Activated effector memory CD4-positive, alpha-beta T cell treated with Interleukin-2 at 50 U/mL for 16 hours (primary cell): ENCODE data around the gene LEMD2.

Experiments used
- DNase-seq: peaks from one replicate; pipeline ENCODE4 v3.0.0-alpha.2; 2020

LEMD2 gene

DNA sequence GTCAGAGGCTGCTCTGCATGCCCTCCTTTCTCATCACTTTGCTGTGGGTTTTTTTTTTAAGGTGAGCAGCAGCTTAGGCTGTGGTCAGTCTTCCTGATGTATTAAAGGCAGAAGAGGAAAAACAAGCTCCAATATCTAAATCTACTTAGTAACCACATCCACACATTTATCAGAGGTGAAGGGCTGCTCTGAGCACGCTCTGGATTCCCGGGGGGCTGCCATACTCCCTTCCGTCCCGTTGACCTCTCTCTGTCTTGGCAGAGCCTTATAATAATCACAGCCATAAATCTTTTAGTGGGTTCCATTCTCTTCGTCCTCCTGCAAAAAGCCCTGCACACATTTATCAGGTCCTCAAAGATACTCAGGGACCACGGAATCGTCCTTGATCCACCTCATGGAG lies 2.7 kb upstream of the LEMD2 start:
- DNase-seq: no peak

GRCh38 chr6:33790910-33791309 lies 2.0 kb upstream of the LEMD2 start:
- DNase-seq: no peak

- no peak for DNase-seq
Observed at GRCh38 chr6:33790379-33790778, 1.4 kb upstream of the LEMD2 start.

DNA sequence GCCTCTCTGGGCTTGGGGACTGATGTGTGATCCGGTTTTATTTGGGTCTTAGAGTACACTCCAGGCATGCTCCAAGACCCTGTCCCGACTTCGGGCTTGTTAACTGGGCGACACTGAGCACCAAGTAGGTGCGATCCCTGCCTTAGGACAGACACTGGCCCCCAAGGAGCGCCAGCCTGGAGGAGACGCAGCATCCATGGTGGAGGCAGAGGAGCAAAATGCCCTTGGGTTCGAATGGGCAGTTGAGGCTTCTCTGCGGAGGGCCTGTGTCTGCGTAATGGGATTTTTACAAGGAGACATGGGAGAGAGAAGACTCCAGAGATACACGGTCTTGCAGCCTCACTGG lies 593 bp upstream of the LEMD2 start:
- no peak for DNase-seq

DNA sequence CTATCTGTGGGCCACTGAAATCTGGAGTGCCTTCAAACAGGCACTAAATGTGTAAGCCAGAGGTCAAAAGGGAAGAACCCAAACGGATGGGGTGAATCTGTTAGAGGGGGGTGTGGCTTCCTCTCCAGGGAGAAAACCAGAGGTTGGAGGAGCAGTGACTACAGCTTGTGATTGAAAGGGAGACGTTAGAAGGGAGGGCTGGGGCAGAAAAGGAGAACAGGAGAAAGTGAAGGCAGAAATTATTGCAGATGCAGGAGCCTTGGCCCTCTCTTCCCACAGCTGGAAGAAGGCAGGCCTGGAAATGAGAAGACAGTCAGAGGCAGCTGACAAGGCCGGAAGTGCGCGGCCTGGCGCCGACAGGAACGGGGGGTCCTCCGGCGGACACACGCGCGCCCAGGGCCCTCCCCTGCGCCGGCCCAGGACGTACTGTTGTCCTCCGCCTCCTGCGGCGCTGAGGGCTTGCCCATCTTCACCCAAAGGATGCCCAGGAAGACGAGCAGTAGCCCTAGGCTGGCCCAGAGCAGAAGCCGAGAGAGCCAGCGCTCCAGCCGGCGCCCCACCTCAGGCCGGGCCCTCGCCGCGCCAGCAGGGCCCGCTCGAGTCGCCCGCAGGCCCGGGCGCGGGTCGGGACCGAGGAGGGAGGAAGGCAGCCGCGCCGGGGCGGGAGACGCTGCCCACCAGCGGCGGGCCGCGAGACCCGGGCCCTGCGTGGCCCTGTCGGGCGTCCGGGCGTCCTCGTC lies 806 bp downstream of the LEMD2 start:
- DNase-seq: peak; percentile 49

DNA sequence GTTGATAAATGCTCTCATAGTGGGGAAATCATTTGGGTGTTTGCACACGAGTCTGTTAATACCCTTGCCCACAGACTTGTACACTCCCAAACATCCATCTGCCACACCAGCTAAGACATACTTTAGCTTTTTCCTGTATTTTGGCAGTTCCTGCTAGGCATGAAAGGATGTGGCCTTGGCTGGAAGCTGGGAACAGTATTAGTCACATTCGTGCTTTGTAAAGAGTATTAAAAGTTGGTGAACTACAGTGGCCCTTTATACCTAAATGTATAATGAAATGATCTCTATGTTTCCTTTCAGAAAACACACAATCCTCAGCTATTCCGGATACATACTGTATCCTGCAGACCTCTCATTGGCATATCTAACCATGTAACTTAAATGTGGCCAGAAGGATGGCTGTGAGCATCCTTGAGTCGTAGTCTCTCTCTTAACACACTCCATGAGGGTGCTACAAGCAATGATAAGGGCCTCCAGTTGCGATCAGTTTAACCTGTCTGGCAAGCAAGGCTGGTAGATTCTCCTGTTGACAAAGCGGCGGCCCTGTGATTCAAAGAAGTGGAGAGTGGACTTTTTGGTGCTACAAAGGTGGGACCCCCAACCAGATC lies 1.5 kb downstream of the LEMD2 start:
- DNase-seq: no peak

- no peak for DNase-seq
Observed at GRCh38 chr6:33786736-33787135, 2.2 kb downstream of the LEMD2 start.

DNA sequence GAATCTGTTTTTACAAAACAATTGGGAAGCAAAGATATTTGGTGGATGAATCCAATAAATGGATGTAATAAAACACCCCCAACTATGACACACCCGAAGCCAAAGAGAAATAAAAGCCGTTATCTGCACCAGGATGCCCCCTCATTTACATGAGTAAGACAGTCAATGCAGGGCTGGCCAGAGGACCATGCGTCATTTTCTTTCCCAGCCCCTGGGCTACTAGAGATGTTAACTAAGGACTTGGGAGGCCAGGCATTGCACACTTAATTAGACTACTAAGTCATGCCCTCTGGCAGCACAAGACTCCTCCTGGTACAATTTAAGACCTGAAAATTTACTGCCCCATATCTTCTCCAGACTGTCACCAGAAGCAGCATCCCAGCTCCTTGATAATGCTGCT lies 3.2 kb downstream of the LEMD2 start:
- DNase-seq: no peak

DNA sequence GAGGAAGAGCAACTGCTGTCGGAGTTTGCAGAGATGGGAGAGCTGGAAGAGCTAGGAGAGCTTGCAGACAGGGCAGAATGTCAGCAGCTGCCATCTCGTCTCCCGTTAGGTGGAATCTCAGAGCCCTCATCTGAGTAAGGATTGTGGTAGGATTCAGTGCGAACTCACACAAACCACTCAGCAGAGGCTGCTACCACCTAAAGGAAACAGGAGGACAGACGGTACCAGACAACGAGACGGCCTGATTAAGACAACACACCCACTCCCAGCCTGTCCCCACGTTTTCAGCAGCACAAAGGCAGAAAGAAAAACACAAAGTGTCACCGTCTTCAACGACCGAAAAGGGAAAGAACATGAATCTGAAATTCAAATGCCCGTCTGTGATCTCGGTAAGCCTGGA lies 4.1 kb downstream of the LEMD2 start:
- DNase-seq: no peak

- DNase-seq: no peak
Observed at GRCh38 chr6:33783781-33784520, 5.0 kb downstream of the LEMD2 start.

DNA sequence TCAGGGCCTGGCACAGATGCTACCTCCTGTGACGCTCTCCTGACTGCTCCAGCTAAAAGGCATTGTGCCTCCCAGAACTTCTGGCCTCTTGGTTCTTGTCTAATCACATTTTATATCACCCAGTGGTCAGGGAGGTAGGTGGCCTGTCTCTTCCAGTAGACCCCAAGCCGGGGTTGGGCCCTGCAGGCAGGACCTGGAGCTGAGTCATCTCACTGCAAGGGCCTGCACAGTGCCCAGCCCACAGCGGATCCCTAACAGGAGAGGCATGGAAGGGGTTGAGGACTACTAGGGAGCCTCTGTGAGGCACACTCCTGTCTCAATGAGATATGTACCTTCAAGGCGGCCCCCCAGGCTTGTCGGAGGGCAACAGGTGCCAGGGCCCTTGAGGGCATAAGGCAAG lies 6.4 kb downstream of the LEMD2 start:
- DNase-seq: no peak

GRCh38 chr6:33781131-33781975 lies 7.6 kb downstream of the LEMD2 start:
- no peak for DNase-seq

DNA sequence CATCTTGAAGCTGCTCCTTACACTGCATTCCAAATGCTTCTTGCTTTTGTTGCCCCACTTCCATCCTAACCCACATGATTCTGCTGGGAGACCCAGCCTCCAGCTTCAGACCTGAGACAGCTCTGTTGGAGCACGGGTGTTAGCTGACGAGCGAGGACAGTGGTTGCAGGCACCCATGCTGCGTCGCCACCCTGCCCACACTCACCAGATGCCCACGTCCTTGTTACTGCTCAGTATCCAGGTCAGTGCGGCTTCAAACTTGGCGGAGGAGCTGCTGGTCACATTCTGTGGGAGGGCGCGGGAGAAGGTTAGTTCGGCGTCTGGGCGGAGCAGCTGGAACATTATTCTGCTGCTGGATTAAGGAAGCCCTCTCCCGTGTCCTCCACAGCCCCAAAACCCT lies 9.0 kb downstream of the LEMD2 start:
- no peak for DNase-seq

DNA sequence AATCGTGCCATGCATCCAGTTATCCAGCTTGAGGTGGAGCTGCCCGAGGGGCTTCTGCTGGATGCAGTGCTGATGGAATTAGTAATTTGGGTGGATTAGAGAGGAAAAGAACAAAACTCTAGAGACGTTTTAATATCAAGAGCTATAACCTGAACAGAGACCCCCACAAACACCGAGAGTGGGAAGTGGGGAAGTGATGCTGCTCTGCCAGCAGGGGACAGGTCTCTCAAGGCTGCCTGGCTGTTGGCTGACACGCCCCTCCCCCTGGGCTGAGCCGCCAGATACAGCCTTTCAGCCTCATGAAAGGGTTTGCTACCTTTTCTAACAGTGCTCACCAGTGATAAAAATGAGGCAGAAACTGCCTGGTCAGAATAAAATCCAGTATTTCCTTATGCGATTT lies 9.6 kb downstream of the LEMD2 start:
- no peak for DNase-seq

DNA sequence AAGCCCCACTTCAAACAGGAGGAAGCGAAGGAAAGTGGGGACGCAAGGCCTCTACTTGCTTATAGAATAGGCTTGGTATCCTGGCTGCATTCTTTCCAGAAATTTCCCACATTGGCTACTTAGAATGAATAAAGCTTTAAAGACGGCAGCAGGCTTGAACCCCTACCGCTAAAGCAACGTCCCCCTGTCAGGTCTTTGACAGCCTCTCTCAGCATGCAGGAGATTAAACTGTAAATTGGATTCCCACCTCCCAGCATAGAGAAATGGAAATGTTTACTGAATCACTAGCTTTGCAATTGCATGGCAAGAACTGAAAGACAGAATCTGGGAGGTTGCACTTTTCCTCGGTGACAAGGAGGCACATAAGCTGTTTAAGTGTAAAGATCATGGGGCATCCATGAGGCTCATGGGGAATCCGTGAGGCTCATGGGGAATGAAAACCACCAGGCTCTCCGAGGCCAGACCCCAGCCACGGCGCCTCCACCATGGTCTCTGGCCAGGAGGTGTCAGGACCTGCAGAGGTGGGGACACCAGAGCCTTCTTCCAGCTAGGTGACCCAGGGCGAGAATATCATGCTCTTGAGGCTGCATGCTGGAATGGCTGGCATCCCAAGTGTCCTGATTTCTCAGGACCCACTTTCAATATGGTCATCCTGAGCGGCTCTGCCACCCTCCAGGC lies 10.3 kb downstream of the LEMD2 start:
- no peak for DNase-seq

DNA sequence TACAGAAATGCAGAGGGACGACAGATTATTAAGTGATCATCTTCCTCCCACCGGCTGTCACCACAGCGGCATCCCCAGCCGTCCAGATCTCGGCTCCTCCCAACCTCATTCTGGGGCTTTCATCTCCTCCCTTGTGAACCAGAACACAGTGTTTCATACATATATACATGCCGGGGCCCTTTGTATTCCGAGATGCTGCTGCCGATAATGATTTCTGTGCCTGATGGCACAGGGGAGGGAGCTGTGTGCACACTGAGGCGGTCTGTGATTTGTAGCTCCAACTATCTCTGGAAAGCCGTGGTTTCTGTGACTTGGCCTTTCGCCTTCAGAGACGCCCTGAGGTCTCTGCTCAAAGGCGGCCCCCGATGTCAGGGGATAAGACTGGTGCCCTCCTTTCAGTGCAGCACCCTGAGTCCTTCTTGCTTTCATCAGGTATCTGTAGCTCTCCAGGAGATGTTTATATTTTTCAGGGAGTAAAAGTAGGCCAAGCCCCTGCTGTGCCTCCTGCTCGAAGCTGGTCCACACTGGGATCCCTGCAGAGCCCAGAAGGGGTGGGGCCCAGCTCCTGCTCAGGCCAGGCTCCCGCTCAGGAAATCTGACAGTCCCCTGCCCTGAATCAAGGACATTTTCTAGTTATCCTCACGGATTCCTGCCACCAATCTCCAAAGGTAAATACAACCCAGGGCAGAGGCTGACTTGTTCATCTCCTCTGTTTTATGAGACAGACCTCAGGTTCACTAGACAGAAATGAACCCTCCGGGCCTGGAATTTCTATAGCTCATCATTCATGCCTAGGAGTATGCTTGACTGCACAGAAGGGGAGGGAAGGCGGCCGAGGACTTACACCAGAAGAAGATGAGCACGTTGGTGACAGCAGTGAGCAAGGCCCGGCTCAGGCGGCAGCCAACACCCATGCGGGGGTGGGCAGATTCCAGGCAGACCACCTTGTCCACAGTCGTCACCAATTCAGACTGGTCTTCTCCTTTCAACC lies 11.2 kb downstream of the LEMD2 start:
- no peak for DNase-seq

- no peak for DNase-seq
Observed at GRCh38 chr6:33776764-33777163, 12.2 kb downstream of the LEMD2 start.

GRCh38 chr6:33776186-33776585 lies 12.7 kb downstream of the LEMD2 start:
- DNase-seq: no peak

DNA sequence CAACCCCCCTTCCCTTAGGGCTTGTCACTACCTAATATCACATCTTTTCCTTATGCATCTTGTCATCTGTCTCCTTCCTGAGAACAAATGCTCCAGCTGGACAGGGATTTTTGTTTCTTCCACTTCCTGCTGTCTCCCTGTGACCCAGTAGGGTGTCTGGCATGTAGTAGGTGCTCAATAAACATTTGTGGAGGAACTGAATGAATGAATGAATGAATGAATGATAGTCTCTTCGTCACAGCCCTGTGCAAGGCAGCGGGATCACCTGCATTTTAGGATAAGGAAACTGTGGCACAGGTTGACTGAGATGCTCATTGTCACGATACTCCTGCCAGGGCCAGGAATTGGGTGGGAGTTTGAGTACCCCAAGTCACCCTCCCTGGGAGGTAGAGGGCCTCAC lies 14.2 kb downstream of the LEMD2 start:
- no peak for DNase-seq

DNA sequence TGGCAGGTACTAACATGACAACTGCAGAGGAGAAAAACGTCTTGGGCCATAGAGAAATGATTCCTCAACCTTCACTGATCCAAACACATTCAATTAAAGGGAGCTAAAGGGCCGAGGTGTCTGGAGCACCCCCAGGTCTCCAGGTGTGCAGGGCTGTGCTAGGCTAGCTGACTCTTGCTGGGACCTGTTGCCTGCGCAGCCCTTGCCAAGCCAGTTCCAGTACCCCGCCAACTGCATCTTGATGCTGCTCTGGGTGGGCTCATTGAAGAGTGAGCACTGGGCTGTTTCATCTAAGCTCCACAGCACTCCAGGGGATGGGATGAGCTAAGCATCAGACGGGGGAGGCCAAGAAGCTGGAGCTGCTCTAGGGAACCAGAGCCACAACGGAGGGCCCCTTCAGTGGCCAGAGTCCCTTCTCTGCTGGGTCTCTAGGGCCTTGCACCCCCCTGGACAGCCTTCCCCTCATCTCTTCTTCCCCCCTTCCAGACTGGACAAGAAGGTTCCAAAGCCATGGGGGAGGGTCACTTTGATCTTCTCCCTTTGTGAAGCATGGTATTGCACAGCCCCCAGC lies 15.9 kb downstream of the LEMD2 start:
- DNase-seq: no peak
